HepG2 (cell line): ENCODE results near the gene LINC00632. TPM values are rescaled to one million over a fixed set of nuclear protein-coding genes. Genes with fewer than 3 reads are reported as not detected.

Experiments used
- ATAC-seq: fragments of 200-7000 bp; cut with Tn5 transposase; 3 replicates; pipeline ENCODE4 v1.9.1; 2020; ENCODE audit warnings: mild to moderate bottlenecking, moderate library complexity
- BruUV-seq: library from RNA; stranded (reverse); fragments of 400-500 nt; replicated peaks from 2 replicates; lab custom pipeline; 2021; lab: Mats Ljungman, UMichigan
- CTCF ChIA-PET: fragments of 300-600 bp; formaldehyde crosslinking; extraction: SDS; loops from one replicate; lab custom pipeline; 2021; ENCODE audit warnings: low total read pairs, inconsistent platforms, low intra/inter-chr PET ratio; lab: Yijun Ruan, JAX
- POLR2A ChIA-PET: fragments of 350-600 bp; sonication (Branson Sonifier 250); formaldehyde crosslinking; loops from one replicate; lab custom pipeline; 2020; ENCODE audit warnings: antibody characterized with exemption, inconsistent platforms; lab: Yijun Ruan, JAX
- DNase-seq: peaks from one replicate; pipeline ENCODE4 v3.0.0-alpha.2; 2015; ENCODE audit warnings: low spot score
- FAIRE-seq: peaks from 3 replicates; lab custom pipeline; 2011; peaks lifted over from hg19 to GRCh38; lab: Jason Lieb, UNC
- H2AFZ ChIP-seq: one replicate; pipeline ENCODE4 v1.6.1; 2011; ENCODE audit warnings: low read length, inconsistent platforms
- H3K27ac ChIP-seq: fragments of 300-600 bp; 3 replicates; pipeline ENCODE4 v1.8.0; 2011; ENCODE audit warnings: mixed run types, mild to moderate bottlenecking, mixed read lengths, low read length, inconsistent platforms; ENCODE audit not compliant: insufficient read depth; ENCODE audit errors: extremely low read length
- H3K27me3 ChIP-seq, 2 experiments: fragments of 200-600 bp in 1 of 2; 2 replicates in 1 of 2; 3 replicates in 1 of 2; pipeline versions ENCODE4 v1.6.0 to v1.8.0; 2011; ENCODE audit warnings: low read length in 2 of 2, mild to moderate bottlenecking in 2 of 2, moderate library complexity in 2 of 2, inconsistent platforms in 1 of 2; ENCODE audit not compliant: insufficient read depth in 2 of 2, control insufficient read depth in 1 of 2
- H3K36me3 ChIP-seq, 2 experiments: fragments of 200-600 bp in 1 of 2; replicated peaks in 1 of 2; 2 replicates in 1 of 2; 3 replicates in 1 of 2; pipeline versions ENCODE4 v1.5.1 to v1.8.0; 2011; ENCODE audit warnings: low read length in 2 of 2, inconsistent platforms in 1 of 2; ENCODE audit not compliant: insufficient read depth in 2 of 2, control insufficient read depth in 1 of 2
- H3K4me1 ChIP-seq: 2 replicates; pipeline ENCODE4 v1.5.1; 2012; ENCODE audit warnings: low read length, inconsistent platforms; ENCODE audit not compliant: insufficient read depth
- H3K4me2 ChIP-seq: 2 replicates; pipeline ENCODE4 v1.6.0; 2011; ENCODE audit warnings: low read depth, low read length, inconsistent platforms
- H3K4me3 ChIP-seq, 3 experiments: fragments of 200-600 bp in 1 of 3; sonication (generic), shearing (Covaris generic) in 1 of 3; replicated peaks in 1 of 3; 2 replicates each; pipeline ENCODE4 v1.5.1; 2011 to 2016; ENCODE audit warnings: low read length in 3 of 3, inconsistent platforms in 2 of 3, low read depth in 2 of 3, mild to moderate bottlenecking in 2 of 3, control low read depth in 1 of 3, mixed read lengths in 1 of 3; ENCODE audit not compliant: insufficient read depth in 1 of 3
- H3K79me2 ChIP-seq: one replicate; pipeline ENCODE4 v1.6.1; 2011; ENCODE audit warnings: low read length, inconsistent platforms; ENCODE audit not compliant: insufficient read depth
- H3K9ac ChIP-seq: 2 replicates; pipeline ENCODE4 v1.6.0; 2011; ENCODE audit warnings: mild to moderate bottlenecking, low read depth, low read length, inconsistent platforms; ENCODE audit not compliant: insufficient read depth
- H3K9me3 ChIP-seq: 2 replicates; pipeline ENCODE4 v1.5.1; 2012; ENCODE audit warnings: mild to moderate bottlenecking, low read length
- H4K20me1 ChIP-seq: 2 replicates; pipeline ENCODE4 v1.6.0; 2011; ENCODE audit warnings: inconsistent platforms, mild to moderate bottlenecking, low read length, moderate library complexity; ENCODE audit not compliant: insufficient read depth
- CTCF ChIP-seq: sonication (generic); formaldehyde crosslinking; IDR thresholded peaks from 2 replicates; pipeline ENCODE4 v1.5.0; 2020; ENCODE audit warnings: mild to moderate bottlenecking, missing genetic modification reagents, moderate library complexity
- MXD4 ChIP-seq: IDR thresholded peaks from 2 replicates; pipeline ENCODE4 v1.6.1; 2016; ENCODE audit warnings: mild to moderate bottlenecking, missing biosample characterization, missing genetic modification reagents
- NKX3-1 ChIP-seq: sonication (generic); formaldehyde crosslinking; IDR thresholded peaks from 2 replicates; pipeline ENCODE4 v1.5.0; 2020; ENCODE audit warnings: missing genetic modification reagents
- RCOR2 ChIP-seq: IDR thresholded peaks from 2 replicates; pipeline ENCODE4 v1.6.1; 2016; ENCODE audit warnings: missing biosample characterization, missing genetic modification reagents
- SP5 ChIP-seq: IDR thresholded peaks from 2 replicates; pipeline ENCODE4 v1.6.1; 2016; ENCODE audit warnings: low read depth, borderline replicate concordance
- TOE1 ChIP-seq: sonication (generic); formaldehyde crosslinking; IDR thresholded peaks from 2 replicates; pipeline ENCODE4 v1.4.0; 2020; ENCODE audit warnings: mild to moderate bottlenecking, missing genetic modification reagents
- TP53 ChIP-seq: sonication (generic); formaldehyde crosslinking; conservative IDR thresholded peaks from 2 replicates; pipeline ENCODE4 v1.4.0; 2020; ENCODE audit warnings: missing genetic modification reagents
- ZBTB7B ChIP-seq: sonication (generic); formaldehyde crosslinking; IDR thresholded peaks from 2 replicates; pipeline ENCODE4 v1.4.0; 2020; ENCODE audit warnings: missing genetic modification reagents
- ZNF263 ChIP-seq: sonication (generic); formaldehyde crosslinking; IDR thresholded peaks from 2 replicates; pipeline ENCODE4 v1.4.0; 2020; ENCODE audit warnings: missing genetic modification reagents
- ZNF280B ChIP-seq: sonication (generic); formaldehyde crosslinking; IDR thresholded peaks from 2 replicates; pipeline ENCODE4 v1.5.0; 2020; ENCODE audit warnings: missing genetic modification reagents, mild to moderate bottlenecking, borderline replicate concordance
- ZNF674 ChIP-seq: sonication (generic); formaldehyde crosslinking; IDR thresholded peaks from 2 replicates; pipeline ENCODE4 v1.5.0; 2020; ENCODE audit warnings: low read depth, mild to moderate bottlenecking, missing genetic modification reagents
- WGBS: methylation state at CpG from one replicate; pipeline ENCODE4 v1.1.6; 2017; ENCODE audit warnings: low lambda C conversion rate; 5-methylcytosine and 5-hydroxymethylcytosine counted together
- in situ Hi-C: cut with HindIII; loops from 2 replicates; pipeline ENCODE4 v1.10.0; 2017; ENCODE audit warnings: low pct_unique_long_range_greater_than_20kb; ENCODE audit not compliant: extremely low pct_ligation_motif_present
- intact Hi-C: fragments of 100-400 bp; cut with micrococcal nuclease; formaldehyde crosslinking; loops from one replicate; pipeline ENCODE4 v1.10.0; 2022; ENCODE audit not compliant: unreplicated experiment
- polyA plus RNA-seq, 8 experiments: library from polyadenylated mRNA; depleted of rRNA in 3 of 8; stranded (reverse) in 7 of 8; unstranded in 1 of 8; fragments of >200 nt; fragmentation: Illumina TruSeq in 4 of 8; extraction: Trizol in 4 of 8; gene quantifications; 2 replicates each; pipeline versions ENCODE4 v1.2.1 to v1.2.3, GENCODE V29; 2011 to 2016; ENCODE audit warnings: low read depth in 4 of 8, missing spikeins in 1 of 8, mixed read lengths in 1 of 8; ENCODE audit not compliant: insufficient read depth in 1 of 8
- total RNA-seq, 5 experiments: library from RNA; depleted of rRNA; stranded (reverse); fragments of >200 nt; fragmentation: Illumina TruSeq; extraction: Trizol; gene quantifications; 2 replicates each; pipeline ENCODE4 v1.2.3, GENCODE V29; 2016; ENCODE audit warnings: low read depth in 1 of 5

The LINC00632 gene
- total and polyA plus RNA-seq, 2 of the 13 experiments (the other 11 are each of a cell fraction or from before 2014, with no cell fraction given) = 0.13 TPM; not detected in 1

- Histone ChIP-seq H3K79me2 (no peaks in the 10 kb centered on the region), H3K9me3 (no peaks in the 10 kb centered on the region), H3K4me3 (no peak overlapping the region), H3K4me2 (no peak overlapping the region), H3K4me1 (no peaks in the 10 kb centered on the region), H2AFZ (no peak overlapping the region), H3K27ac (no peak overlapping the region), H3K27me3 (no peaks in the 10 kb centered on the region), H4K20me1 (no peaks in the 10 kb centered on the region), H3K36me3 (no peaks in the 10 kb centered on the region), H3K9ac (no peak overlapping the region)
- CTCF ChIA-PET = no interaction called here
- in situ Hi-C loops (no loop called here), intact Hi-C loops (no loop called here)
- TF ChIP-seq MXD4 = no peak
- no peak for TF ChIP-seq ZNF674 (CRISPR knock-in tag)
- no peak for TF ChIP-seq ZNF280B (CRISPR knock-in tag)
- TF ChIP-seq NKX3-1 = no peak
- no peak for TF ChIP-seq TP53 (CRISPR knock-in tag)
- no peak for TF ChIP-seq ZNF263 (CRISPR knock-in tag)
- TF ChIP-seq TOE1 (CRISPR knock-in tag) = no peak
- POLR2A ChIA-PET = no interaction called here
- 34% methylated on average over 3 of the region's 3 CpGs for WGBS
- BruUV-seq = no TSS peak
- FAIRE-seq (peak; percentile 56), ATAC-seq (no peak), DNase-seq (no peak)
These were observed 11.9 kb upstream of the LINC00632 start for GRCh38 chrX:140697618-140698017.

GRCh38 chrX:140701480-140701879, 8.1 kb upstream of the LINC00632 start:
- intact Hi-C loops = loop anchor here (1.0 kb wide), 1 partner anchor 32 kb away; no protein-coding TSS in a partner anchor

More at GRCh38 chrX:140701480-140701879, 8.1 kb upstream of the LINC00632 start:
- Histone ChIP-seq H3K27me3 (no peaks in the 10 kb centered on the region), H3K9me3 (no peaks in the 10 kb centered on the region), H3K4me3 (no peak overlapping the region), H3K4me1 (no peaks in the 10 kb centered on the region), H3K79me2 (no peaks in the 10 kb centered on the region), H3K9ac (no peak overlapping the region), H3K27ac (no peak overlapping the region), H3K36me3 (no peaks in the 10 kb centered on the region), H4K20me1 (no peaks in the 10 kb centered on the region), H3K4me2 (no peak overlapping the region), H2AFZ (no peak overlapping the region)
- ChIA-PET CTCF (interaction anchor here (0.7 to 1.7 kb wide), 2 partner anchors 32 to 37 kb away, joined by 3 to 6 read pairs; no protein-coding TSS in a partner anchor), POLR2A (no interaction called here)
- ATAC-seq (peak; percentile 24; the same call in 1 of the 3 replicates), FAIRE-seq (no peak), DNase-seq (no peak)
- TF ChIP-seq SP5 (CRISPR knock-in tag) = no peak
- no peak for TF ChIP-seq RCOR2 (CRISPR knock-in tag)
- no peak for TF ChIP-seq ZBTB7B (CRISPR knock-in tag)
- peak; percentile 27; the same call in 1 of the 2 replicates for TF ChIP-seq CTCF (CRISPR knock-in tag)
- no TSS peak for BruUV-seq
- WGBS = 13% methylated on average over 9 of the region's 9 CpGs
- in situ Hi-C loops = no loop called here
